Raji (cell line): Measurements from ENCODE around the gene OSBPL8.

ENCODE experiments used
- POLR2A ChIP-seq: IDR thresholded peaks from 2 replicates; pipeline ENCODE4 v1.6.1; 2011; ENCODE audit warnings: low read depth, low read length, control low read depth; ENCODE audit not compliant: insufficient read depth

OSBPL8 gene, protein sequence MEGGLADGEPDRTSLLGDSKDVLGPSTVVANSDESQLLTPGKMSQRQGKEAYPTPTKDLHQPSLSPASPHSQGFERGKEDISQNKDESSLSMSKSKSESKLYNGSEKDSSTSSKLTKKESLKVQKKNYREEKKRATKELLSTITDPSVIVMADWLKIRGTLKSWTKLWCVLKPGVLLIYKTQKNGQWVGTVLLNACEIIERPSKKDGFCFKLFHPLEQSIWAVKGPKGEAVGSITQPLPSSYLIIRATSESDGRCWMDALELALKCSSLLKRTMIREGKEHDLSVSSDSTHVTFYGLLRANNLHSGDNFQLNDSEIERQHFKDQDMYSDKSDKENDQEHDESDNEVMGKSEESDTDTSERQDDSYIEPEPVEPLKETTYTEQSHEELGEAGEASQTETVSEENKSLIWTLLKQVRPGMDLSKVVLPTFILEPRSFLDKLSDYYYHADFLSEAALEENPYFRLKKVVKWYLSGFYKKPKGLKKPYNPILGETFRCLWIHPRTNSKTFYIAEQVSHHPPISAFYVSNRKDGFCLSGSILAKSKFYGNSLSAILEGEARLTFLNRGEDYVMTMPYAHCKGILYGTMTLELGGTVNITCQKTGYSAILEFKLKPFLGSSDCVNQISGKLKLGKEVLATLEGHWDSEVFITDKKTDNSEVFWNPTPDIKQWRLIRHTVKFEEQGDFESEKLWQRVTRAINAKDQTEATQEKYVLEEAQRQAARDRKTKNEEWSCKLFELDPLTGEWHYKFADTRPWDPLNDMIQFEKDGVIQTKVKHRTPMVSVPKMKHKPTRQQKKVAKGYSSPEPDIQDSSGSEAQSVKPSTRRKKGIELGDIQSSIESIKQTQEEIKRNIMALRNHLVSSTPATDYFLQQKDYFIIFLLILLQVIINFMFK

DNA sequence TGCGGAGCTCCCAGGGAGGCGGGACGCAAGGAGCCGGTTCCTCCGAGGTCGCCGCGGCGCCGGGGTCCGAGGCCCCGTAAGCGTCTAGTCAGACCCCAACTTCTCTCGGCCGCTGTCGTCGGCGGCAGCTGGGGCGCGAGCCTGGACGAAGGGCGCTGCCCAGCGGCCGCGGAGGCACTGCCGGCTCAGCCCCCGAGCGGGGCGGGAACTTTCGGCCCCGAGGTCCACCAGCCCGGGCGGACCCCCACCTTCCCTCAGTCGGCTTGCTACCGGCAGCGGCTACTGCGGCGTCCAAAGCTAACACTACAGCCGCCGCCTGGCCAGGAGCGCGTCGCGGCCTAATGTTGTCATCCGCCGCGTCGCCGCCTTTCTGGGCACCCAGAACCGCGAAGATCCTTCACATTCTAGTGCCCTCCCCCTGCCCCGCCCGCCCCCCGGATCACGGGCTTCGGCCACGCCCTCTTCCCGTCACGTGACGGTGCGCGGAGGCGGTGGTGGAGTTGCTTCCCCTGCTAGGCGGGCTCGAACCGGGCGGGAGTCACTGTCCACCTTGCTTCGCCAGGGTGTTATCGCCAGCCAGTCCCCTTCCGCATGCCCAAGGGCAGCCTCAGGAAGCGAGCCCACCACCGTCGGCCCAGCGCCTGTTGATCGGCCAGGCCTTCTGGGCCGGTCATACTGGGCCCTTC is at the start of gene OSBPL8:
TSS of gene OSBPL8 (minus strand) at position 372 of the 686 bp plus-strand sequence. CDS start 72,220 bp downstream, outside the sequence.
- TF ChIP-seq POLR2A, result peak; percentile 98

DNA sequence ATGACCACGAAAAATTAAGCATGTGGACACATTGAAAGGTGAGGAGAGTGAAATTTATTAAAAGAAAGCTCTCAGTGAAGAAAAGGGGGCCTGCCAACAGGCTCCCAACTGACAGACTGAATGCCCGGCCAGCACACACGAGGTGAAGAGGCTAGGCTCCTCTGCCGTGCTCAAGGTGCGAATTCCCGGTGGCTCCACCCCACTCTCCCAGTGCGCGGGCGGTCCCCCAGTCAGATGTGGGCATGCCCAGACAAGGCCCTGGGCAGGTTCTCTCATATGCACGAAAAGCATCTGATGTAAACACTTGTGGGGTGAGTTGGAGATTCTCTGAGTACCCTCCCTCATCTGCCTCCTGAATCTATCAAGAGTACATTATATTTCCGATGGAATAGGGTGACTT is 48.5 kb upstream of the OSBPL8 start:
- TF ChIP-seq POLR2A, result no peak

DNA sequence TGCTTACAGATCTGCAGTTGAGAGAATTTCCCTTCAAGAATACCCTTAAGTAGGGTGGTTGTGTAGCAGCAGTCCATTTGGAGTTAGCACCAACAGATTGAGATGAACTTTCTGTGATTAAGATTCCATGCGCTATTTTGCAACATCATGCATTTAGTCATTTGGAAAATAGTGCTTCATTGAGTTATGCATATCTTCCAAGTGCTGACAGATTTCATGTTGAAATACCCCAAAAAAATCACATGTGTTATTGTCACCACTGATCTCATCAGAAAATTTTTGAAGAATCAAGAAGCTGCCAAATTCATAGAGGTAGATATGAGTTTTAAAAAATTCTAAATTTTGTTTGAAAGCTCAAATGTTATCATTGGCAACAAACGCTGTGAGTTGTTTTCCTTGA is 35.5 kb upstream of the OSBPL8 start:
- no peak for TF ChIP-seq POLR2A

DNA sequence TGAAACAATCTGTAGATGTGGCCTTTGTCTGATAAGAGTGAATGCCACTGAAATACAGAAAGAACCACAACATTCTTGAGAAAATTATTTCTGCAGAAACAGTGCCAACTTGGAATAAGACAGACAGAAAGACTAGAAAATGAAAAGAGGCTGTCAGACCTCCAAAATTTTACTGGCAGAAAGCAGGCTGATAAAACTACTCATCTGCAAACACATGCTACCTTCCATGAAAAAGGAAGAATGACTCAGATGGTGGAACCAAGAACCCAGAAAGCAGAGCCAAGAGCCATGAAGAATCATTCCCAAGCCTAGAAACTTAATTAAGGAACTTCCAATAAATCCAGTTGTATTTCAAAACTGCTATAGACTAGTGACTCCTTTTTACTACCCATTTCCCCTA is 31.9 kb upstream of the OSBPL8 start:
- TF ChIP-seq POLR2A, result no peak

DNA sequence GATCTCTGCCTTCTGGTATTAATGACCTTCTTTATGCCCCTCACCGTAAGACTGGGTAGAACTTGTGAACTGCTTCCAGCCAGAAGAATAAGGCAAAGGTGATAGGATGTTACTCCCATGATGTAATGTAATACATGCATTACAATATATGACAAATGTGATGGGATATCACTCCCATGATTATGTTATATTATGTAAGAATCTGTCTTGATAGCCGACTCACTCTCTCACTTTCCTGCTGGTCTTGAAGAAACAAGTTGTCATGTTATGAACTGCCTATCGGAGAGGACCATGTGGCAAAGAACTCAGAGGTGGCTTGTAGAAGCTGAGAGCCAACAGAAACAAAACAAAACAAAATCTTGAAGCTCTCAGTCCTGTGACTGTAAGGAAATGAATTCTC is 30.6 kb upstream of the OSBPL8 start:
- no peak for TF ChIP-seq POLR2A

DNA sequence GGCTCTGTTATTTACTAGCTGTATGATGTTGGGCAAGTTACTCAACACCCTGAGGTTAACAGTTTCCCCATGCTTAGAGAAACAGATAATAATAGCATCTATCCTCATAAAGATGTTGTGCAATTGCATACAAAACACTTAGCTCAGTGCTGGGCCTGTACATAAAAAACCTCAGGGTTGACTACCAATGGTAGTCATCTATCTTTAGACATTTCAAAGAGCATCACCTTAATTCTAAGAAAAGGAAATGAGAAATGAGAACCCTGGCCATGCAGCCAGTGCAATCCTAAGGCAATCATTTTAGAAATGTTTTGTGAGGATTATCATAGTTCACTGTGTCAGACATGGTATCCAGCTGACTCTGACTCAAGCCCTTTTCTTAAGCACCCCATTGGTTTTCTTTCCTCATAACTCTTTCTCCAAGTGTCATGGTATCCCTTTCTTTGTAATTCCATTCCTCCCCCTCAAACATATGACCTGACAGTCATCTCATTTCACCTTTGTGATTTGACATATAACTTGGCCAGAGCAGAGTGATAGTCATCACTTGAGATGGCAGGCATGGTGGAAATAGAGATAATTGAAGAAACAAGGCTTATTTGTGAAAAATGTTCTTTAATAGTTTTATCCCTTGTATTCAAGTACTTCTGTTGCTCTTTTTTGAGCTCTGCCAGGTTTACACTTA is 29.5 kb upstream of the OSBPL8 start:
- TF ChIP-seq POLR2A, result no peak

DNA sequence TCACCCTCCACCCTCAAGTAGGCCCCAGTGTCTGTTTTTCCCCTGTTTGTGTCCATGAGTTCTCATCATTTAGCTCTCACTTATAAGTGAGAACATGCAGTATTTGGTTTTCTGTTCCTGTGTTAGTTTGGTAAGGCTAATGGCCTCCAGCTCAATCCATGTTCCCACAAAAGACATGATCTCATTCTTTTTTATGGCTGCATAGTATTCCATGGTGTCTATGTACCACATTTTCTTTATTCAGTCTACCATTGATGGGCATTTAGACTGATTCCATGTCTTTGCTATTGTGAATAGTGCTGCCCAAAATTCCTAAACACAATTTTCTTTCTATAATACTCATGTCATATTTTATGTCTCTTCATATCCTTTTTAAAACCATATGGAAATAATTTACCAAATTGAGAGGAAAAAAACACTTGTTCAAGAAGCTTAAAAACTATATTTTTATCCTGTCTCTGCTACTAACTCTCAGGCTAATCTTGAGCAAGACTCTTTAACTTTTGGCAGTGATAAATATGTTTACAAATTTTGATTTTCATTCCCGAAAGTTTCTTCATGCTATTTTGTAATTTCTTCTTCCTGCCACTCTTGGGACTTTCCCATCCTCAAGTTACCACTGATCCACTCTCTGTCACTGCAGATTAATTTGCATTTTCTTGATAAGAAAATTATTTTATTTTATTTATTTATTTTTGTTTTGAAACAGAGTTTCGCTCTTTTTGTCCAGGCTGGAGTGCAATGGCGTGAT is 28.0 kb upstream of the OSBPL8 start:
- no peak for TF ChIP-seq POLR2A

DNA sequence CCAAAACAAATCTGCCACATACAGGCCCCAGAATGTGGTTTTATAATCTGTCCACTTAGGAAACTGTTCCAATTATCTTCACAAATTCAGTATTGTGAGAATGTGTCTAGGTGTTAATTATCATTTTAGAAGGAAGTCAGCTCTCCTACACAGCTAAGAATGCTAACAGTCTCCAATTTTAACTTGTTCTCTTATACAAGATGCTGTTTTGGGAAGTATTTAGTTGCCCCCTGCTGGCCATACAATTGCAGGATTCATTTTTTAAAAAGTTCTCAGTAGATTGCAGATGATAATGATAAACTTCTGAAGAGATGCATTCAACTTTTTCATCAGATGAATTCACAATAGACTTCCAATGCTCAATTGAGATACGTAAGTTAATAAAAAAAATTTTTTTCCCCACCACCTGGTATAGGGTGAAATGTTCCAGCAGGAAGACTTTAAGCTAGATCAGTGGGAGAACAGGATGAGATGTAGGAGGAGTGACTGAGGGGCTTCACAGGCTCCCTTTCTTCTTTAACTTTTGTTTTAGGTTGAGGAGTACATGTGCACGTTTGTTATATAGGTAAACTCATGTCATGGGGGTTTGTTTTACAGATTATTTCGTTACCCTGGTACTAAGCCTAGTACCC is 27.3 kb upstream of the OSBPL8 start:
- no peak for TF ChIP-seq POLR2A

DNA sequence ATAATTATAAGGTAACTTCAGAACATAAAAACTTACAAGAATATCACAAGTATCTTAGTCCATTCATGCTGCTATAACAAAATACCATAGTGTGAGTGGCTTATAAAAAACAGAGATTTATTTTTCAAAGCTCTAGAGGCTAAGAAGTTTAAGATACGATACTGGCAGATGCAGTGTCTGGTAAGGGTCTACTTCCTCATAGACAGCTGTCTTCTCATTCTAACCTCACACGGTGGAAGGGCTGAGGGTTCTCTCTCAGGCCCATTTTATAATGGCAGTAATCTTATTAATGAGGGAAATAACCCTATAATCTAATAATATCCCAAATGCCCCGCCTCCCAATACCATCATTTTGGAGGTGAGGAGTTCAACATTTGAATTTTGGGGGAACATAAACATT is 23.7 kb upstream of the OSBPL8 start:
- no peak for TF ChIP-seq POLR2A

DNA sequence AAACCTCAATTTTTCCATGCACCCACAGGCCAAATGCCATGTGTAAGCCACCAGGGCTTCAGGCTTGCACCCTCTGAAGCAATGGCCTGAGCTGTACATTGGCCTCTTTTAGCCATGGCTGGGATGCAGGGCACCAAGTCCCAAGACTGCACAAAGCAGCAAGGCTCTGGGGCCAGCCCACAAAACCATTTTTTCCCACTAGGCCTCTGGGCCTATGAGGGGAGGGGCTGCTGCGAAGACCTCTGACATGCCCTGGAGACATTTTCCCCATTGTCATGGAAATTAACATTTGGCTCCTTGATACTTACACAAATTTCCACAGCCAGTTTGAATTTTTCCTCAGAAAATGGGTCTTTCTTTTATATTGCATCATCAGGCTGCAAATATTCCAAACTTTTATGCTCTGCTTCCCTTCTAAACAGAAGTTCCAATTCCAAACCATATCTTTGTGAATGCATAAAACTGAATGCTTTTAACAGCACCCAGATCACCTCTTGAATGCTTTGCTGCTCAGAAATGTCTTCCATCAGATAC is 14.3 kb upstream of the OSBPL8 start:
- TF ChIP-seq POLR2A, result no peak

DNA sequence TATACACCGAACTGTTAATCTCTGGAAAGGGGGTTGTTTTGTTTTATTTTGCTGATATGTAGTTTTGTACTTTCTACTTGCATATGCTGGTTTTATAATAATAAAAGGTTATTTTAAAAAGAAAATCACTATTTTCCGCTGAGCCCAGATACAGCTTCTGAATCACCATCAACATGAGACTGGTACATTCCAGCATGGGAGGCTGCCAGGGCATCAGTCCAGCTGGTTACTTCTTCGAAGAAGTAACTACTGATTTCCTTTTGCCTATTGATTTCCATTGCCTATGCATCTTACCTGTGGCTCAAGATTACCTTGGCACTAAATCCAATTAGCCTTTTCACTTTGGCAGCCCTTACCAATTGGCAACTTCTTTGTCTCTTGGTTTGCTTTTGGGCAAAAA is 11.7 kb upstream of the OSBPL8 start:
- no peak for TF ChIP-seq POLR2A

DNA sequence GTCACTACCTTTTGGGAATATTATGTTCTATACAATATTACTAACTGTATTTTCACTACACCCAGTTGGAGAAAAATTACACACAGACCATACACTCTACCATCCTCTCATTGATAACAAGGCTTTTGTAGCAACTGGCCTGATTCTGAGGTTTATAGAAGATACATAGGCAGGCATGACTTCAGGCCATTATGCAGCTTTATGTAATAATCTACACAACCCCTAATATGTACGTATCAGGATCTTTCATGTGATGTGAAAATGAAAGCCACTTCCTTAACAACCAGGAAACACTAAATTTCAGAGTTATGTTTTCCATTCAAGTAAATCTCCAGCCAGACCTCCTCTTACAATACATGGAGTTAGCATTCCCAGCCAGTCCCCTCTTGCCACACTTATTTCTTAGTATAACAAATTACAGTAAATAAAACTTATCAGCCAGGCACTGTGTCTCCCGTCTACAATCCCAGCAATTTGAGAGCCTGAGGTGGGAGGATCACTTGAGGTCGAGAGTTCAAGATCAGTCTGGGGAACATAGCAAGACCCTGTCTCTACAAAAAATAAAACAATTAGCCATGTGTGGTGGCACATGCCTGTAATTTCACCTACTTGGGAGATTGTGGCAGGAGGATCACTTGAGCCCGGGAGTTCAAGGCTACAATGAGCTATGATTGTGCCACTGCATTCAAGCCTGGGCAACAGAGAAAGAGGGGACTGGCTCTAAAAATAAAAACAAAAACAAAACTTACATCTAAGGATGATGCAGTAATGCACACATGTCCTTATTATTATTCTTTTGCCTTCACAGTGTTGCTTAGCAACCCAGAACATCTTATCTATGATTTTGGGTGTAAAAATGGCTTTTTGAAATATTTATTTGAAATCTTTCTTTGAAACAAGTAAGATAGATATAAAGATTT is 10.4 kb upstream of the OSBPL8 start:
- TF ChIP-seq POLR2A, result no peak
